ENCODE results near the gene TPST1. TPM values are rescaled to one million over a fixed set of nuclear protein-coding genes. Genes with fewer than 3 reads are reported as not detected.

Gene TPST1
- total RNA-seq, 1 donor from 2014 or later: 6.5 TPM

DNA sequence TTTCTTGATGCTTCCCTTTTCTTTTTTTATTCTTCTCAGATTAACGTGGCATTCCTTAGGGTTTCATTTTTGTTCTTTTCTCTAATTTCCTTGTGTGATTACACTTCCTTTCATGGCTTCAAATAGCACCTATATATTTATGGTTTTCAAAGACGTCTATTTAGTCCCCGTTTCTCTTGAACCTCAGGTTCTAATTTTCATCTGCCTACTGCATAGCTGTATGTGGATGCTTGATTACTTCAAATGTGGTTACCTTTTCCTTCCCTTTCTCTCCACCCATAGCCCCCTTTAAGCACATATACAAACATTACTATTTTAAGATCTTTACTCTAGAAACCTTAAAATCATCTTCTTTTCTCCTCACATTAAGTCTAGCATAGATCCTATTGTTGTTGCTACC is 2.4 kb downstream of the TPST1 start:
- no peaks in the 10 kb centered on the region for H3K9me3 Mint-ChIP-seq
- peak overlapping the region; percentile 94 for H3K4me3 Mint-ChIP-seq
- H3K4me1 Mint-ChIP-seq: peaks cover 40% of the 10 kb centered on the region
- H3K27me3 Mint-ChIP-seq: peaks cover under 1% of the 10 kb centered on the region
- DNase-seq (no peak), ATAC-seq (ENCODE audit: low read depth) (no peak)
- TF ChIP-seq CTCF (IDR thresholded peaks at IDR 0.05): no peak
- ChIA-PET CTCF (no interaction called here), POLR2A (no interaction called here)
- intact Hi-C loops (cut with micrococcal nuclease): loop anchor here (5.0 to 10.0 kb wide), 4 partner anchors 335 to 1900 kb away; partner anchors contain the start of gene VKORC1L1
- peak overlapping the region; percentile 27 for H3K27ac Mint-ChIP-seq
- peaks cover 3% of the 10 kb centered on the region for H3K36me3 Mint-ChIP-seq (ENCODE audit: low read depth)

DNA sequence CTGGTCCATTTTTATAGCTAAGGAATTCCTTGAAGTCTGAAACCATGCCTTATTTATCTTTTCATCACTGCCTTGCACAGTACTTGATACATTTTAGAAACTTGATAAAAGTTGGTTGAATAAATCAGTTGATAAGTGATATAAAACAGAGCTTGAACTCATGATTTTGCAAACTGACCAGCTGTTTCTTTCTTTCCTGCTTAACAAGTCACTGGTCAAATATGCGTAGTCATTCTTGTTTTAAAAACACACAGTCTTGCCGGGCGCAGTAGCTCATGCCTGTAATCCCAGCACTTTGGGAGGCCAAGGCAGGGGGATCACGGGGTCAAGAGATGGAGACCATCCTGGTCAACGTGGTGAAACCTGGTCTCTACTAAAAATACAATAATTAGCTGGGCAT is 6.3 kb downstream of the TPST1 start:
- Mint-ChIP-seq H3K9me3 (no peaks in the 10 kb centered on the region), H3K27me3 (no peaks in the 10 kb centered on the region), H3K4me1 (peaks cover 31% of the 10 kb centered on the region), H3K4me3 (no peak overlapping the region), H3K36me3 (ENCODE audit: low read depth) (peaks cover 3% of the 10 kb centered on the region), H3K27ac (no peak overlapping the region)
- ATAC-seq (ENCODE audit: low read depth): no peak
- no peak for DNase-seq
- ChIA-PET POLR2A (interaction anchor here (0.6 kb wide), 1 partner anchor 1217 kb away, joined by 8 read pairs; no protein-coding TSS in a partner anchor), CTCF (no interaction called here)
- intact Hi-C loops (cut with micrococcal nuclease): no loop called here
- TF ChIP-seq CTCF (IDR thresholded peaks at IDR 0.05): no peak

- H3K4me3 Mint-ChIP-seq: no peak overlapping the region
- CTCF ChIA-PET: no interaction called here
- H3K27me3 Mint-ChIP-seq: no peaks in the 10 kb centered on the region
- TF ChIP-seq CTCF (IDR thresholded peaks at IDR 0.05): no peak
- no peak for ATAC-seq (ENCODE audit: low read depth)
- H3K4me1 Mint-ChIP-seq: peaks cover 11% of the 10 kb centered on the region
- DNase-seq: no peak
- intact Hi-C loops (cut with micrococcal nuclease): no loop called here
- peaks cover 3% of the 10 kb centered on the region for H3K36me3 Mint-ChIP-seq (ENCODE audit: low read depth)
- H3K27ac Mint-ChIP-seq: no peak overlapping the region
- POLR2A ChIA-PET: no interaction called here
- no peaks in the 10 kb centered on the region for H3K9me3 Mint-ChIP-seq
Measured at GRCh38 chr7:66213637-66214036, 8.5 kb downstream of the TPST1 start.

GRCh38 chr7:66216687-66217086 is 11.6 kb downstream of the TPST1 start:
- ATAC-seq (ENCODE audit: low read depth): no peak
- intact Hi-C loops (cut with micrococcal nuclease): no loop called here
- CTCF ChIA-PET: no interaction called here
- Mint-ChIP-seq H3K4me1 (peaks cover 13% of the 10 kb centered on the region), H3K4me3 (no peak overlapping the region), H3K27me3 (no peaks in the 10 kb centered on the region), H3K9me3 (no peaks in the 10 kb centered on the region), H3K36me3 (ENCODE audit: low read depth) (peaks cover 3% of the 10 kb centered on the region), H3K27ac (no peak overlapping the region)
- TF ChIP-seq CTCF (IDR thresholded peaks at IDR 0.05): no peak
- POLR2A ChIA-PET: no interaction called here
- DNase-seq: no peak

GRCh38 chr7:66219805-66220204 is 14.7 kb downstream of the TPST1 start:
- Mint-ChIP-seq H3K27ac (no peak overlapping the region), H3K36me3 (ENCODE audit: low read depth) (no peaks in the 10 kb centered on the region), H3K4me3 (no peak overlapping the region), H3K4me1 (peaks cover 11% of the 10 kb centered on the region), H3K27me3 (no peaks in the 10 kb centered on the region), H3K9me3 (no peaks in the 10 kb centered on the region)
- intact Hi-C loops (cut with micrococcal nuclease): no loop called here
- TF ChIP-seq CTCF (IDR thresholded peaks at IDR 0.05): no peak
- ChIA-PET POLR2A (no interaction called here), CTCF (no interaction called here)
- no peak for DNase-seq
- ATAC-seq (ENCODE audit: low read depth): no peak

Data from activated B cell treated with CpG ODN at 0.5 μM for 24 hours (primary cell).